Femur (tissue), 1 donor: ENCODE results near the gene ARHGEF6.

Source experiments
- DNase-seq: peaks from one replicate; pipeline ENCODE4 v3.0.0-alpha.2; 2017

Gene ARHGEF6

DNA sequence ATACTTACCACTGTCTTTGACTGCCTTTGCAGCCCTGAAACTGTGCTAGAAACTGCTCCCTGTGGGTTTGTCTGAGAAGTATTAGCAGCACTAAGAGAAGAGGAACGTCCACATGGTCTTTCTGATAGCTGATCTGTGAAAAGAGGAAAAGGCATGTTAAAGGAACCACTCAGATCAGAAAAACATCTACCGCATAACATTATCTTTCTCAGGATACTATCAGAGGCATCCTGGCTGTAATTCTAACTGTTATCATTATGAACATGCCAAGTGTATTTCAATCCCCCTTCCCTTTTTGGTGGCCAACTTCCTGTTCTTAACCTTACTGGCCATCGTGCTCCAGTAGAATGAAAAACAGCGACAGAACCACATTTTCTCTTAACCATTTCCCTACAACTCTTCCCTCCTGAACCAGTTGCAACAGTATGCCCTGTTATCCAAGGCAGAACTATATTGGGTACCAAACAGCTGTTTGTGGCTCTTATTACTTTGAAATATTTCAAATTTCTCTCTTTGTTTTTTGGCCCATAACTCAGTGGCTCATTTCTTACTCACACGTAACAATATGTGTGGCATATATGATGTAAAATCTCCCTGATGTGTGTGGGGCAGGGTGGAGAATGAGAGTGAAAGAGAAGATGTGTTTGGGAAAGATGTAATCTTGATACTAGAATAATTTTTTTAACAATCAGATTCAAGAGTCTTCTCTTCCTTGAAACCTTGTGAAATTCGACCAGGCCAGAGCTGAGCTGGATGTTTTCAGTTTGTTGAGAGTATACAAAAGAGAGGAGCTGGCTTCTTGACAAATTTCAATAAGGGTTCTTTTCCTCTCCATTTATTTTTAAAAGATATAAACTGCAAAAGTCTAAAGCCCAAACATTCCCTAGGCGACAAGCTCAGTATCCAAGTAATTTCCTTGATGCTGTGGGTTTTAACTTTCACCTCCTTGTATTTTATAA, 35.2 kb downstream of the ARHGEF6 start:
- DNase-seq = no peak

DNA sequence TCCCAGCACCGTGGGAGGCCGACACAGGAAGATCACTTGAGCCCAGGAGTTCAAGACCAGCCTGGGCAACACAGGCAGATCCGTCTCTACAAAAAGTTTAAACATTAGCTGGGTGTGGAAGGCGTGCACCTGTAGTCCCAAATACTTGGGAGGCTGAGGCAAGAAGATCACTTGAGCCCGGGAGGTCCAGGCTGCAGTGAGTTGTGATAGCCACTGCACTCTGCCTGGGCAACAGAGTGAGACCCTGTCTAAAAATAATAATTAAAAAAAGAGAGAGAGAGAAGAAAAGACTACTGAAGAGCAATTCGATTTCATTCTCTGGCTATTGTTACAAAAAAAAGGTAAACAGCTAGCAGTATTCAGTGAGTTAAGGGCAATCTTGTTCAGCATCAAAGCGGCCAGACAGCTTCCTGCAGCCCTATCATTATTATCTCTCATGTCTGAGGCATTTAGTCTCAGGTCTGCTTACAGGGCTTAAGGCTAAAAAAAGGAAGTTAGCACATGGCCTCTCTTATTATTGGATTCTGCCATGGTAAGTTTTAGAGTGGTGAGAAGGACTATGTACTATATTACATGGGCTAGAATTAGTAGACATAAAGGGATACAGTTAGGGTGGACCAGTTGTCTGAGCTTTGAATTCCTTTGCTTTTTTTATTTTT, 37.9 kb downstream of the ARHGEF6 start:
- DNase-seq = no peak

DNA sequence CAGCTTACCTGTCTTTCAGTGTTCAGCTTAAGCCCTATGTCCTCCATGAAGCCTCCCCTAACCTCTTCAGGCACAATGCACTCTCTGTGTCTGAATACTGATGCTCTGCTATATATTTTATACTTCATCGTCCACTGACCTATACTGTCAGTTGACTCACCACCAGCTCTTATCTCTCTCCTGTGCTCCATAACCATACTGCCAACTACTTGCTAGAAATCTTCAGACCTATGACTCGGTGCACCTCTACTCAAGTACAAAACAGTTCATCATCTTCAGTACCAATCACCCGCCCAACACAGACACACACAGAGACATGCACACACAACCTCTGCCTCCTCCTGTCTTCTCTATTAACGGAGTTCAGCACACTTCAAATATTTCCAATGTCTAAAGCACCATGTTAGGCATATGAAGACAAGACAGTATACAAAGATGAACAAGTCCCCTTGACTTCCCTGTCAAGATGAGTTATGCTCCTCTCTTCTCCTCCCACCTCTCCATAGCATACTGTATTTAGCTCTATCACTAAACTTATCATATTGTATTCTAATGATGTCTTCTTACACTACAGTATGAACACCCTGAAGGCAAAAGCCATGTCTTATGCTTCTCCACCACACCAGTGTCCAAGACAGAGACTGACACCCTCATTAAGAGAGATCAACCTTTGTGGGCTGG, 42.5 kb downstream of the ARHGEF6 start:
- DNase-seq = no peak

- DNase-seq = no peak
Measured at GRCh38 chrX:136736690-136737089, 44.0 kb downstream of the ARHGEF6 start.

- no peak for DNase-seq
Measured at GRCh38 chrX:136735601-136736000, 45.1 kb downstream of the ARHGEF6 start.

DNA sequence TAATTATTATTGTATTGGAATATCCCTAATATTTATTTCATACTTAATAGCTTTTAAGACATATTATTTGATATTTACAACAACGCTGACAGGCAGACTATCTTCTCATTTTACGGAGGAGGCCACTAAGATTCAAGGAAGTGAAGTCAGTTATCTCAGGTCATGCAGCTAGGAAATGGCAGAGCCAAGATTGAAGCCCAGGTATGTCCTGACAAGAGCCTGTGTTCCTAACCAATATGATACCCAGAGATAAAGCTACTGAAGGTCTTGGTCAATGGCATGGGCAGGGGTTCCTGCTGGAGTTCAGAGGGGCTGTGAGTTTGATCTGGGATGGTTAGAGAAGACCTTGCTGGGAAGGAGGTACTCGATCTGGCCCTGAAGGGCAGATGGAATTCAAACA, 47.1 kb downstream of the ARHGEF6 start:
- DNase-seq = no peak

DNA sequence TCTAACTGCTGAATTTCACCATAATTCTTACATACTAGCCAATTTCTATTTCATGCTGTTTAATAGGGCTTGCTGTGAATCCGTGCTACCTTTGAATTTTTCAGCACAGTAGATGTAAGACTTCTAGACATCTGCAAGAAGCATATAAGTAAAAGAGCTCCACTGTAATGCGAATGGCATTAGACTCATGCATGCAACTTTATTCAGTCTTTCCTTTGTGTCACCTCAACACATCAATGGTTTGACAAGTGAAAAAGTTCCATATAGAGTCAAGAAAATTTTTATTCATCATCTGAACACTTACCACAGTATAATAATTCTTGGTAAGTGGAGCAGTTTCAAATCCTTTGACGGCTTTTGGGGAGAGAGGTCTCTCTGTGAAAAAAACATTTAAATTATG, 48.9 kb downstream of the ARHGEF6 start:
- DNase-seq = no peak

DNA sequence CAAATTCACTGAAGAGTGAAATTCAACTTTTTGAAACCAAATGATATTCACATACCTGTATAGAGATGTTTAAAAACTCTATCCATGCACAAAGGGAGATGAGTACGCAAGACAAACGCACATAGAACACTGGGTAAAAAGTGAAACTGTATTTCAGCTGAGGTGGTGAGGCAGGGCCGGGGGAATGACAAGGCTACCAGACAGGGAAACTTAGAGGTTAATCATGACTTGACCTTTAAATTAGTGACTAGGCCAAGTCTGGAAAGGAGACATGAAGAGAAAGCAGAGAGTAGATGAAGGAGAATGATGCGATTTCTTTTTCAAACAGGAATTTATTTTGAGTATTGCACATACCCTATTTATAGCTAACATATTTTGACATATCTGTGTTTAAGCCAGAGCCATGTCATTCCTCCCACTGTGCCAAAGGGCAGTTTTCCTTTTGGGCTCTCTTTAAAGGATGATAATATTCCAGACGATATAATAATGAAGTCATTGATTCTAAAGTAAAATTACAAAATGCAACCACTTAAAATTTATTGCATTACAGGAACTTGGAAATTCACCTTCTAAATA, 49.4 kb downstream of the ARHGEF6 start:
- no peak for DNase-seq

- DNase-seq = no peak
Measured at GRCh38 chrX:136728393-136728792, 52.3 kb downstream of the ARHGEF6 start.

- no peak for DNase-seq
Measured at GRCh38 chrX:136725441-136726104, 55.2 kb downstream of the ARHGEF6 start.

- no peak for DNase-seq
Measured at GRCh38 chrX:136718091-136718490, 62.6 kb downstream of the ARHGEF6 start.

DNA sequence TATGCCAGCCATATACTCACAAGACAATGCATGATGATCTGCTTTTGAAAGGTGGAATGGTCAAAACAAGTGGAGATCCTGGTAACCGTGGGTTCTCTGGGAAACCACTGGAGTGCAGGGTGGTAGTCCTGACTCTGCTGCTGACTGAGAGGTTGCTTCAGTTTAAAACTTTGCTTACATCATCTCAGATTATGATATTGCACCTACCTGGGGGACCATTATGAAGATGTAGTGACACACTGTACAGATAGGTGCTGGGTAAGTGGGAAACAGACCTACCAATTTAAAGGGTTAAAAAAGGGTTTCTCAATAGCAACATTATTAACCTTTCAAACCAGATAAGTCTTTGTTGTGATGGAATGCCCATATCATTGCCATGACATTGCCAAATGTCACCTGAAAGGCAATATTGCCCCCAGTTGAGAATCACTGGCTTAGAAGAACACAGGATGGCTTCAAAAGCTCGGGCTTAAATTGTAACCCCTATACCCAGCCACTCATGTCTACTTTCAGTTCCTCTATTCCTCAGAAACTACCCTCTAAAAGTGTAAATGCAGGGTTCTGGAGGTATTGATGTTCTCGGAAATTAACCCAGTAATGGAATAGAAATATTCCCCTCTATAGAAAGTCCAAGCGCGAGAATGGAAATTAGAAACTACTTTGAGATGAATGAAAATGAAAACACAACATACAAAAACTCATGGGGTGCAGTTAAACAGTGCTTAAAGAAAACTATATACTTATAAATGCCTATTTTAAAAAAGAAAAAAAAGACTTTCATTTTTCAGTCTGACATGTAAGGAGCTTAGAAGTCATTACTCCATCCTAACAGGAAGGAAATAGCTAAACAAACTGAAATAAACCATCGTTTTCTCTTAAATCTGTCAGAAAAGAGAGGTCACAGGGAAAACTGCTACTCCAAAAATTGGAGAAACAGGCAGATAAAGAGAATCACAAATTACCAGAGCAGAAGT, 65.8 kb downstream of the ARHGEF6 start:
- no peak for DNase-seq

- DNase-seq = no peak
Measured at GRCh38 chrX:136712650-136713310, 68.0 kb downstream of the ARHGEF6 start.

- DNase-seq = peak; percentile 47
Measured at GRCh38 chrX:136711147-136711546, 69.6 kb downstream of the ARHGEF6 start.

- no peak for DNase-seq
Measured at GRCh38 chrX:136710325-136710951, 70.3 kb downstream of the ARHGEF6 start.

GRCh38 chrX:136708348-136708747, 72.4 kb downstream of the ARHGEF6 start:
- no peak for DNase-seq

DNA sequence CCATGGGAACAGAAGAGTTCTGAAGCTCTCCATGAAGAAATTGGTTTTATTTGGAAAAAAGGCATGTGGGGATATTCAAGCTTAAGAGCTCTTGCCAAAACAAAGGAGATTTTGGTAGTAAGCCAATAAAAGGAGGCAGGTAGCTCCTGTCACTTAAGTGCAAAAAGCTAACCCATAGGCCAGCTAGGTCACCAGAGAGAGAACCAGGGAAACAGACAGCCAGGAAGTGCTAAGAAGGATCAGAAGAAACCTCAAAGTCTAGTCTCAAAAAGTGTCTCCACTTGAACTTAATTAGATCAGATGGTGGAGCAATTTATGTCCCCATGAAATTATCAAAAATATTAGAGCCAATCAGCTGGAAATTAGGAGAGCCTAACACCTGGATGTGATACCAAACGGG, 83.6 kb downstream of the ARHGEF6 start:
- no peak for DNase-seq

GRCh38 chrX:136694431-136695087, 86.2 kb downstream of the ARHGEF6 start:
- no peak for DNase-seq

DNA sequence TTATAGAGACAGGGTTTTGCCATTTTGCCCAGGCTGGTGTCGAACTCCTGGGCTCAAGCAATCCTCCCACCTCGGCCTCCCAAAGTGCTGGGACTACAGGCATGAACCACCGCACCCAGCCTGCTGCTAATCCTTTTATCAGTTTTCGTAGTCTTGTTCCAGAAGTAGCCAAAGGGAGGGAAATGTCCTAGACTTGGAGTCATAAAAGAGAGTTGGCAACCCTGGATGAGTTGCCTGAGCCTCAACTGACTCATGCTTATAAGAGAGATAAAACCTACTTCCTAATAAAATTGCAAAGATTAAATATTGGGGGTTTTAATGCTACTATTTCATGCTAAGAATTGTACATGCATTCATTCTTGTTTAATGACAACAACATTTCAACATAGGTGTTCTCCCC, 88.5 kb downstream of the ARHGEF6 start:
- no peak for DNase-seq
